Esophagus muscularis mucosa (tissue), 4 donors: ENCODE results near the gene G3BP2. TPM values are rescaled to one million over a fixed set of nuclear protein-coding genes. Genes with fewer than 3 reads are reported as not detected.
"Not testable (repeated sequence)": the region's sequence is repeated elsewhere in the genome, so short reads cannot be mapped to it uniquely, and the experiment has no call there.

Experiments
- DNase-seq: peaks from one replicate; pipeline ENCODE4 v3.0.0-alpha.2; 2017; ENCODE audit errors: extremely low spot score
- H3K27ac ChIP-seq, 4 donors: fragments of 200-600 bp; sonication (generic); replicated peaks in 1 of 4; 1 replicate in 3 of 4; 2 replicates in 1 of 4; pipeline ENCODE4 v1.5.1; 2016 to 2019; ENCODE audit warnings: mild to moderate bottlenecking in 1 of 4
- H3K27me3 ChIP-seq, 4 donors: fragments of 200-600 bp; sonication (generic); one replicate each; pipeline versions ENCODE4 v1.5.1 to v1.6.0; 2016 to 2019
- H3K36me3 ChIP-seq, 4 donors: fragments of 200-600 bp; sonication (generic); one replicate each; pipeline ENCODE4 v1.5.1; 2016 to 2019
- H3K4me1 ChIP-seq, 4 donors: fragments of 200-600 bp; sonication (generic); one replicate each; pipeline ENCODE4 v1.5.1; 2016 to 2019
- H3K4me3 ChIP-seq, 4 donors: fragments of 200-600 bp; sonication (generic); 1 replicate in 2 of 4; 2 replicates in 2 of 4; pipeline ENCODE4 v1.5.1; 2016 to 2019; ENCODE audit warnings: mild to moderate bottlenecking in 4 of 4, moderate library complexity in 1 of 4
- H3K9me3 ChIP-seq, 4 donors: fragments of 200-600 bp; sonication (generic); 1 replicate in 3 of 4; 2 replicates in 1 of 4; pipeline ENCODE4 v1.5.1; 2016 to 2019
- EP300 ChIP-seq: sonication (generic); formaldehyde crosslinking; IDR thresholded peaks from one replicate; pipeline ENCODE4 v1.6.1; 2017; ENCODE audit warnings: antibody characterized with exemption
- POLR2A ChIP-seq: fragments of 450-650 bp; IDR thresholded peaks from one replicate; pipeline ENCODE4 v1.6.1; 2017; ENCODE audit warnings: antibody characterized with exemption, moderate library complexity, mild to moderate bottlenecking, low read depth
- POLR2AphosphoS5 ChIP-seq, 2 donors: sonication (generic); formaldehyde crosslinking; IDR thresholded peaks; one replicate each; pipeline ENCODE4 v1.6.1; 2017; ENCODE audit warnings: antibody characterized with exemption in 2 of 2
- WGBS: methylation state at CpG from one replicate; pipeline ENCODE4 v1.1.5; 2018; 5-methylcytosine and 5-hydroxymethylcytosine counted together
- intact Hi-C: fragments of 100-400 bp; cut with DNase I; formaldehyde crosslinking; loops from one replicate; pipeline ENCODE4 v1.15.1; 2023
- total RNA-seq, 4 donors: library from RNA; depleted of rRNA; stranded (reverse); fragments of >200 nt; gene quantifications; one replicate each; pipeline versions ENCODE4 v1.1.0 to v1.2.1, GENCODE V29; 2016
- TF ChIP-seq, protein P1 (sequence below), 3 experiments: fragments of 200-600 bp in 2 of 3; fragments of 450-650 bp in 1 of 3; sonication (generic) in 2 of 3; IDR thresholded peaks; one replicate each; pipeline ENCODE4 v1.5.1; 2017 to 2019; ENCODE audit warnings: antibody characterized with exemption in 3 of 3, mild to moderate bottlenecking in 2 of 3, moderate library complexity in 1 of 3

G3BP2 gene
- total RNA-seq, 4 donors from 2014 or later, result 94.6 to 127 (median 109) TPM

DNA sequence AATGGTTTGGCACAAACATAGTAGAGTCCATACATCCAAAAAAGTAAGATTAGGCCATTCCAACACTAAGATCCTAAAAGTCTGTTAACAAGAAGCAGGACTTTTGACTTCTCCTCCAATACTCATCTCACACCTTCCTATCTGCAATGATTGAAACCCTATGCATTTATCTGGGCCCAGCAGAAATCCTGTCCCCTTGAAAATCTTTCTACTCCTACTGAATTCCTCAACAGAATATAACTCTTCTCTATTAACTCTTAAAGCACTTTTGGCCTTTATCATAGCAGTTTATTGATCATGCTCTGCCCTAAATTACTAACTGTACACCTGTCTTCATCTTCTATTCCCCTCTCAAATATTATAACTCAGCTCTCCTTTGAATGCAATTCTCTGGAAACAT is 4.6 kb downstream of the G3BP2 start:
- H3K27ac ChIP-seq, result no peak overlapping the region
- H3K4me3 ChIP-seq, result no peak overlapping the region
- intact Hi-C loops, result no loop called here
- no peaks in the 10 kb centered on the region for H3K36me3 ChIP-seq
- TF ChIP-seq POLR2AphosphoS5 (IDR thresholded peaks at IDR 0.05), result no peak
- TF ChIP-seq POLR2A, result no peak
- TF ChIP-seq EP300, result no peak
- TF ChIP-seq, protein P1, sequence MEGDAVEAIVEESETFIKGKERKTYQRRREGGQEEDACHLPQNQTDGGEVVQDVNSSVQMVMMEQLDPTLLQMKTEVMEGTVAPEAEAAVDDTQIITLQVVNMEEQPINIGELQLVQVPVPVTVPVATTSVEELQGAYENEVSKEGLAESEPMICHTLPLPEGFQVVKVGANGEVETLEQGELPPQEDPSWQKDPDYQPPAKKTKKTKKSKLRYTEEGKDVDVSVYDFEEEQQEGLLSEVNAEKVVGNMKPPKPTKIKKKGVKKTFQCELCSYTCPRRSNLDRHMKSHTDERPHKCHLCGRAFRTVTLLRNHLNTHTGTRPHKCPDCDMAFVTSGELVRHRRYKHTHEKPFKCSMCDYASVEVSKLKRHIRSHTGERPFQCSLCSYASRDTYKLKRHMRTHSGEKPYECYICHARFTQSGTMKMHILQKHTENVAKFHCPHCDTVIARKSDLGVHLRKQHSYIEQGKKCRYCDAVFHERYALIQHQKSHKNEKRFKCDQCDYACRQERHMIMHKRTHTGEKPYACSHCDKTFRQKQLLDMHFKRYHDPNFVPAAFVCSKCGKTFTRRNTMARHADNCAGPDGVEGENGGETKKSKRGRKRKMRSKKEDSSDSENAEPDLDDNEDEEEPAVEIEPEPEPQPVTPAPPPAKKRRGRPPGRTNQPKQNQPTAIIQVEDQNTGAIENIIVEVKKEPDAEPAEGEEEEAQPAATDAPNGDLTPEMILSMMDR (IDR thresholded peaks at IDR 0.05), result no peak
- H3K27me3 ChIP-seq, result no peaks in the 10 kb centered on the region
- peaks cover 44 to 78% (median 70%) of the 10 kb centered on the region in 4 donors for H3K4me1 ChIP-seq
- H3K9me3 ChIP-seq, result no peaks in the 10 kb centered on the region
- DNase-seq, result no peak

DNA sequence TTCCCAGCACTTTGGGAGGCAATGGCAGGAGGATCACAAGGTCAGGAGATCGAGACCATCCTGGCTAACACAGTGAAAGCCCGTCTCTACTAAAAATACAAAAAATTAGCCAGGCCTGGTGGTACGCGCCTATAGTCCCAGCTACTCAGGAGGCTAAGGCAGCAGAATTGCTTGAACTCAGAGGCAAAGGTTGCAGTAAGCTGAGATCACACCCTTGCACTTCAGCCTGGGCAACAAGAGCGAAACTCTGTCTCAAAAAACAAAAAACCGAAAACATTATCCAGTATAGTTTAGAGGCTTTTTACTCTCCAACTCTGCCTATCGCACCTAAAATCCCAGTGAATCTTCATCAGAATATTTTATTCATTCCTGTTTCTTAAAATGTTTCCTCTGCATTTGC is 5.6 kb downstream of the G3BP2 start:
- intact Hi-C loops, result not testable (repeated sequence)
- H3K4me1 ChIP-seq, result peaks cover 44 to 85% (median 70%) of the 10 kb centered on the region in 4 donors

DNA sequence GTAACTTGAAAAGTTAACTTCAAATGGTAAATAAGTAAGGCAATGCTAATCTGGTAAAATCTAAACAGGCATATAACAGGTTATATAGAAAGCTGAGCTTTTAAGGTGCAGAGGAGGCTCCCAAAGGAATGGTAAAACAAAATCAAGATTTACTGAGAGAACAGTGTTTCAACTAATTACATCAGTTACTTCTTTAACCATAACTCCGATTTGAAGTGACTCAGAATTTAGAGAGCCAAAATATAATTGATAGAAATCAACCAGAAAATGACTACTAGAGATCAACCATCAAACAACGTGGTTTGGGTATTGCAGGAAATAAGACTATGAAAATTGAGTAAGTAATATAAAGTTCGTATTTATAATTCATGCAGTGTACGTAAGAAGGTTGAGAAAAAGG is 6.9 kb downstream of the G3BP2 start:
- H3K36me3 ChIP-seq, result peaks cover 0 to 7% (median 6%) of the 10 kb centered on the region in 4 donors
- WGBS, result 70% methylated on average over 4 of the region's 4 CpGs
- H3K4me1 ChIP-seq, result peaks cover 38 to 78% (median 65%) of the 10 kb centered on the region in 4 donors
- intact Hi-C loops, result no loop called here
- H3K27me3 ChIP-seq, result no peaks in the 10 kb centered on the region
- no peaks in the 10 kb centered on the region for H3K9me3 ChIP-seq
- TF ChIP-seq POLR2A, result no peak
- TF ChIP-seq POLR2AphosphoS5 (IDR thresholded peaks at IDR 0.05), result no peak
- no peak for TF ChIP-seq EP300
- TF ChIP-seq, protein P1 (IDR thresholded peaks at IDR 0.05), result no peak
- H3K4me3 ChIP-seq, result no peak overlapping the region
- no peak for DNase-seq
- no peak overlapping the region for H3K27ac ChIP-seq

More for the DNA sequence above, 5.6 kb downstream of the G3BP2 start:
- H3K36me3 ChIP-seq, H3K9me3 ChIP-seq, H3K27me3 ChIP-seq, H3K4me3 ChIP-seq, DNase-seq: not testable (repeated sequence)
- 88% methylated on average over 7 of the region's 7 CpGs for WGBS
- H3K27ac ChIP-seq, result peak overlapping the region in 1 of 4 donors; percentile 41

DNA sequence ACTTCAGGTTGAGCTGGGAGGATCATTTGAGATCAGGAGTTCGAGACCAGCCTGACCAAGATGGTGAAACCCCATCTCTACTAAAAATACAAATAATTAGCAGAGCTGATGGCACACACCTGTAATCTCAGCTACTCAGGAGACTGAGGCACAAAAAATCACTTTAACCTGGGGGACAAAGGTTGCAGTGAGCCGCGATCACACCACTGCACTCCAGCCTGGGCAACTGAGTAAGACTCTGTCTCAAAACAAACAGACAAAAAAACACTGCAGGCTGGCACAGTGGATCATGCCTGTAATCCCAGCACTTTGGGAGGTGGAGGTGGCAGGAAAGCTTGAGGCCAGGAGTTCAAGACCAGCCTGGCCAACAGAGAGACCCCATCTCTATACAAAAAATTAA is 8.6 kb downstream of the G3BP2 start:
- Histone ChIP-seq H3K36me3 (peaks cover 0 to 20% (median 11%) of the 10 kb centered on the region in 4 donors), H3K4me1 (peaks cover 31 to 74% (median 63%) of the 10 kb centered on the region in 4 donors)
- H3K27me3 ChIP-seq, H3K9me3 ChIP-seq, H3K4me3 ChIP-seq, intact Hi-C loops, DNase-seq, H3K27ac ChIP-seq: not testable (repeated sequence)
- WGBS, result 94% methylated on average over 3 of the region's 3 CpGs

DNA sequence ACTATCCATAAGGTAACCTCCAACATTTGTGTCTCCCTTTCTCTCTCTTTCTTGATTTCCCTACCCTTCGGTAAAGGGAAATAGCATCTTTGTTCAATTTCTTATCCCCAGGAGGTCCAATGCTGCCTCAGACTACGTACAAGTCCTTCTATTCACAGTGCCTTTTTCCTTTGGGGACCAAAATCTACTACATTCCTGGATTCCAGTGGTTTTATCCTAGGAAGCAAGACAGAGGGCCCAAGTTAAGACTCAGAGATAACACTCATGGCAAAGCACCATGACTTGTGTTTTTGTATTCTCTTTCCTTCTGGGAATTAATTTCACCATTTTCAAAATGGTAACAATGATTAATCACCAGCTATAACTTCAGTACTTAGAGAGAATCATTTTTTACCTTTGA is 10.6 kb downstream of the G3BP2 start:
- Histone ChIP-seq H3K9me3 (no peaks in the 10 kb centered on the region), H3K36me3 (peaks cover 12 to 35% (median 26%) of the 10 kb centered on the region in 4 donors), H3K27ac (no peak overlapping the region), H3K4me3 (no peak overlapping the region), H3K27me3 (no peaks in the 10 kb centered on the region), H3K4me1 (peaks cover 15 to 65% (median 55%) of the 10 kb centered on the region in 4 donors)
- DNase-seq, result no peak
- TF ChIP-seq, protein P1 (IDR thresholded peaks at IDR 0.05), result no peak
- TF ChIP-seq POLR2A (no peak), POLR2AphosphoS5 (IDR thresholded peaks at IDR 0.05) (no peak), EP300 (no peak)
- WGBS, result 84% methylated on average over 2 of the region's 2 CpGs
- intact Hi-C loops, result no loop called here

DNA sequence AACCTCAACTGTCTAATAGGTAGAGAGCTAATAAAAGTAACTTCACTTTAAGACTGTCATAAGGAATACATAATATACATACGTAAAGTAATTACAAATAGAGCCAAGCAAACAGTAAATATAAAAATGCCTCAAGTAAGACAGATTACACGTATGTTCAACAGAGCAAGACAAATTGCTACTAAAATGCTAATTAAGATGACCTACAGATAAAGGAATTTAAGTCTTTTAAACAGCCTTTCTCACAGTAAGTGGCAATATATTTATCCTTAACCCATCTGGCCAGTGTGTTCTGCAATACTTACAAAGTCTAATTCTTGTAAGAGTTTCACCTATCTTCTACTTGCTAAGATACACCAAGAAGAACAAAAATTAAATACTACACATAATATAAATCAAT is 12.7 kb downstream of the G3BP2 start:
- intact Hi-C loops, result no loop called here
- Histone ChIP-seq H3K27me3 (no peaks in the 10 kb centered on the region), H3K4me1 (peaks cover 9 to 47% (median 34%) of the 10 kb centered on the region in 4 donors), H3K27ac (no peak overlapping the region), H3K36me3 (peaks cover 19 to 45% (median 40%) of the 10 kb centered on the region in 4 donors), H3K4me3 (no peak overlapping the region), H3K9me3 (no peaks in the 10 kb centered on the region)
- DNase-seq, result no peak
- TF ChIP-seq, protein P1 (IDR thresholded peaks at IDR 0.05), result no peak
- TF ChIP-seq EP300, result no peak
- TF ChIP-seq POLR2AphosphoS5 (IDR thresholded peaks at IDR 0.05), result no peak
- no peak for TF ChIP-seq POLR2A
- 57% methylated on average over 2 of the region's 2 CpGs for WGBS
